Femur (tissue), 1 donor: ENCODE data around the gene ADARB2.
"Not testable (repeated sequence)": the region's sequence is repeated elsewhere in the genome, so short reads cannot be mapped to it uniquely, and the experiment has no call there.

Source experiments
- DNase-seq: peaks from one replicate; pipeline ENCODE4 v3.0.0-alpha.2; 2017

The ADARB2 gene

GRCh38 chr10:1451362-1451888 is 285.9 kb downstream of the ADARB2 start:
- DNase-seq = no peak

- no peak for DNase-seq
Observed at GRCh38 chr10:1449572-1450205, 287.6 kb downstream of the ADARB2 start.

- no peak for DNase-seq
Observed at GRCh38 chr10:1449021-1449420, 288.3 kb downstream of the ADARB2 start.

GRCh38 chr10:1448252-1448930 is 288.9 kb downstream of the ADARB2 start:
- DNase-seq = no peak

GRCh38 chr10:1444826-1445225 is 292.5 kb downstream of the ADARB2 start:
- DNase-seq = no peak

GRCh38 chr10:1440897-1441296 is 296.4 kb downstream of the ADARB2 start:
- no peak for DNase-seq

GRCh38 chr10:1434912-1435692 is 302.2 kb downstream of the ADARB2 start:
- DNase-seq = no peak

- no peak for DNase-seq
Observed at GRCh38 chr10:1434202-1434601, 303.1 kb downstream of the ADARB2 start.

GRCh38 chr10:1432161-1432560 is 305.2 kb downstream of the ADARB2 start:
- DNase-seq = no peak

- DNase-seq = no peak
Observed at GRCh38 chr10:1431229-1431628, 306.1 kb downstream of the ADARB2 start.

- DNase-seq = not testable (repeated sequence)
Observed at GRCh38 chr10:1427521-1428186, 309.7 kb downstream of the ADARB2 start.

GRCh38 chr10:1426786-1427185 is 310.5 kb downstream of the ADARB2 start:
- DNase-seq = no peak

- DNase-seq = no peak
Observed at GRCh38 chr10:1425879-1426278, 311.4 kb downstream of the ADARB2 start.

GRCh38 chr10:1424648-1425047 is 312.7 kb downstream of the ADARB2 start:
- no peak for DNase-seq

- no peak for DNase-seq
Observed at GRCh38 chr10:1423676-1424253, 313.6 kb downstream of the ADARB2 start.

- DNase-seq = no peak
Observed at GRCh38 chr10:1422275-1422674, 315.1 kb downstream of the ADARB2 start.

GRCh38 chr10:1420661-1421362 is 316.5 kb downstream of the ADARB2 start:
- peak; percentile 71 for DNase-seq

- no peak for DNase-seq
Observed at GRCh38 chr10:1419796-1420610, 317.3 kb downstream of the ADARB2 start.

GRCh38 chr10:1418031-1418550 is 319.2 kb downstream of the ADARB2 start:
- no peak for DNase-seq

GRCh38 chr10:1417574-1417973 is 319.8 kb downstream of the ADARB2 start:
- DNase-seq = no peak
